ENCODE measurements around the gene TAF1B.

Gene TAF1B

DNA sequence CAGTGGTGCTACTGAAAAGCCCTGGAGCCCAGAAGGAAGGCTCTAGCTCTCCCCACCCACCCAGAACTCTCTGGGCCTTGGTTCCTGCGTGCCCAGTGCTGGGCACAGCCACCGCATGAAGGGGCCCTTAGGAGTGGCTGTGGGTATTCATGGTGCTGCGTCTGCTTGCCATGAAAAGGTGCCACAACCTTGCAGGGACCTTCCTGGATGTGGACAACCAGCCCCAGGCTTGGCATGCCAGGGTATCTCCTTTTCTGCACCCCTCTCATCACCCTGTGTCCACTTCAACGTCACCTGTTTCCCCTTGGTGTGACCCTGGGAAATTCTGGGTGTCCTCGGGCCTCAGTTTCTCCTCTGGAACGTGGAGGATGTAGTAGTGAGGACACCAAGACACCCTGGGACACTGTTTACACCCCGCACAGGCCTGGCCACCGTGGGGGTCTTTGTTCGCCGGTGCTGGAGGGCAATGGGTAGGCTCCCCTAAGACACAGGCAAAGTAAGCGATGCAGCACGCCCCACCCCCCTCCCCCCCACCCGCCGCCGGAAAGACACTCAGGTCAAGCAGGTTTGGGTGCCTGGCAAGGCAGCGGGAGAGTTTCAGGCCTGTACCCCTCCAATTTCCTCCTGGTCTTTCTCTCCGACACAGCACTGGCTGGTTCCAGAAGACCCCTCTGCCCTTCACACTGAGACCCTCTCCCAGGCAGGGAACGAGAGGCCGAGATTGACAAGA, 34.8 kb upstream of the TAF1B start:
- no peak for DNase-seq

- DNase-seq, result no peak
Measured at GRCh38 chr2:9809064-9809356, 34.3 kb upstream of the TAF1B start.

DNA sequence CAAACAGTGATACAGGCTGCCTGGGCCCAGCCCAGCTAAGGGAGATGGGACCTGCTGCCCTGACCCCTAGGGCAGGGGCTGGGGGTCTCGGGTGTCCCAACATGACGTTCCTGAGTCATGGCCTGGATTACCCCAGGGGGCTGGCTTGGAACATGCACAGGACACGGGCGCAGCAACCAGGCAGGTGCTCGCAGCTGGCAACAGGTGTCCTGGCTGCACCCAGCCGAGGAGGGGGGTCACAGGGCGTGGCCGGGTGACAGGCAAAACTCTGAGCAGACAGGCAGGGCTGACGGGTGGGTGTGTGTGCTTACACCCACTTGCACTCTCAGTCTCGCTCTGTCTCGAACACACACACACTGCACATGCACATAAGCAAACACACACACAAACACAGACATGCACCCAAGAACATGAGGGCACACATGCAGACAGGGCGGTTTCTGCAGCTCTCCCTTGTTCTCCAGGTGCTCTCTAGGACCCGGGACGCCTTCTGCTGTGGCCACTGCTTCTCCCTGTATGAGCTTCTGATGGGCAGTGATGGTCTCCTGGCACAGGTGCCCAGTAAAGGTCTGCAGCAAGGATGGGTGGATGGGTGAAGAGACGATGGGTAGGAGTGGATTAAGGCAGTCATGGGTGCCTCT, 33.7 kb upstream of the TAF1B start:
- no peak for DNase-seq

DNA sequence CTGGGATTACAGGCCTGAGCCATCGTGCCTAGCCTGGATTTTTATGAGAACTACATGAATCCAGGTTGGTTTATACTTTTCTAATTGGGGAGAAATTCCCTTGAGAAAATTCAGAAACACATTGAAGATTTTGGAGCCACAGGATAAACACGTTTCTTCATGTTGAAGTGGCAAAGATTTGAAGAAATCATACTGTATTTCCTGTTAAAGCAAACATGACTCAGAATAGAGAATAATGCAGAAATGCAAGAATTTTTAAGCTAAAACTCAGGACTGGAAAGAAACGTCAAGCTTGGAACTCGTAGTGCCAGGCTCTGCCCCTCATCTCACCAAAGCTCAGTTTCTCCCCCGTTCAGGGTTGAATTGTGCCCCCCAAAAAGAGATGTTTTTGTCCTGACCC, 32.1 kb upstream of the TAF1B start:
- DNase-seq, result no peak

GRCh38 chr2:9811679-9812511, 31.4 kb upstream of the TAF1B start:
- DNase-seq, result no peak

- no peak for DNase-seq
Measured at GRCh38 chr2:9812945-9813311, 30.3 kb upstream of the TAF1B start.

GRCh38 chr2:9813312-9814128, 29.8 kb upstream of the TAF1B start:
- DNase-seq, result peak; percentile 73

DNA sequence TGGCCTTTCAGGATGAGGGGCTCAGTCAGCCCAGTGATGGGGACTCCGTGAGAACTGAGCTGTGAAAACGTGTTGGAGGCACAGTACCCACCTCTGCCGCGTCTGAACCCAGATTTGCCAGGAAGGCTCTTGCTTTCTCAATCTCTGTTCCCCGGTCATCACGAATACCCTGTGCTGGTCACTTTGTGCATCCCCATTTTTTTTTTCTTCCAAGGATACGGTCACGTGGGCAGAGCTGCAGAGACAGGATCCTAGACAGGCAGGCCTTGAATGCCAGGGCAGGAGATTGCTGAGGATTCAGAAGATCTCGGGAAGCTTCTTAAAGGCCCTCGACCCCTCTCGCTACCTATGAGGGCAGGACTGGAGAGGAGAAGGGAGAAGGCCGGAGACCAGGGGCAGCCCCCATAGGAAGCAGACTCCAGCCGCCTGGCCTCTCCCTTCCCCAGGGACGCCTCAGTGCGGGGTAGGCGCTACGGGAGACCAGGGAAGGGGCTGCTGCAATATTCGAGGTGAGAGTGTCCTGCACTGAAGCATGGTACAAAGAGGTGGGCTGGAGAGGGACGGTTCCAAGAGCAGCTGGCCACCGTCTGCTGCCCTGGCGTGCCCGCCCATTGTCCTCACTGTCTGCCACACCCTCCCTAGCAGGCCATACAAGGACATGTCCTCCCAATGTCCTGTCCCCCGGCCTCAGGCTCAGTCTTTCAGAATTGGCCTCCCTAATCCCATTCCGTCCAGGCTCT, 29.0 kb upstream of the TAF1B start:
- DNase-seq, result no peak

DNA sequence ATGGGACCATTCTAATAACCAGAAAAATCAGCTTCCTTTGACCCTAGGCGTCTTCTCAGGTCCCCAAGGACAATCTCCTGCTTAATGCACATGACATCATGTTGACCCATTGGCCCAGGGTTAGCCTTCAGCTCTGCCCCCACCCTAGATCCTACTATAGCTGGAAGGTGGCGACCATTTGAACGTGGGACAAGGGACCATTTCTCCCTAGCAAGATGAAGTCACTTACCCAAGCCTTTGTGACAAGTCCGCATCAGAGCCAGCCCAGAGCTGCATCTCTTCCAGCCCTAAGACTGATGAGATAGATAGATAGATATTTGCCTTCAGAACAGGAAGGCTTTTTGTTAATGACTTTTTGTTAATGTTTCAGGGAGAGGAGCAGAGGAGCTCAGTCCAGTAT, 28.2 kb upstream of the TAF1B start:
- no peak for DNase-seq

GRCh38 chr2:9815844-9816279, 27.4 kb upstream of the TAF1B start:
- DNase-seq, result no peak

- DNase-seq, result no peak
Measured at GRCh38 chr2:9818097-9818496, 25.2 kb upstream of the TAF1B start.

- no peak for DNase-seq
Measured at GRCh38 chr2:9819551-9819950, 23.7 kb upstream of the TAF1B start.

GRCh38 chr2:9820020-9820973, 23.0 kb upstream of the TAF1B start:
- no peak for DNase-seq

DNA sequence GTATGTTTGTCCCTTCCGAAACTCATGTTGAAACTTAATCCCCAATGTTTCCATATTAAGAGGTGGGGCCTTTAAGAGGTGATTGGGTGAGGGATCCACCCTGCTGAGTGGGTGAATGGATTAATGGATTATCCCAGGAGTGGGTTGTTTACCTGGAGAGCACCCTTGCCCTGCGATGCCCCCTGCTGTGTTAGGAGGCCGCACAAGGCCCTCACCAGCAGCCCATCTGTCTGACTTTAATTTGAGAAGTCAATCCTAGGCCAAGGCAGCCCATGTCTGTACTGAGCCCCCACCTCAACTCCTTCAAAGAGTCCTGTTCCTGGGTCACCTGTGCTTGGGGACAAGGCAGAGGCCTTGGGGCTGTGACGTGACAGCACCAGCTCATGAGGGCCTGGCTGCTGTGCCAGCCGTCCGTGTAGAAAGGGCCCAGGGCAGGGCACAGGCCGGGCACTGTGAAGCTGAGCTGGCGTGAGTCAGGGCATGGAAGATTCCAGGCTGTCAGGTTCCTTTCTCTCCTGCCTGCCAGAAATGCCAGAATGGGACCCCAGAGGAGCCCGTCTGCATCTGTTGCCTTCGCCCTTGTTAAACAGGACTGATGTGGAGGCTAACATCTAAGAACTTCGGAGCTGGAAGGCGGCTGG, 21.3 kb upstream of the TAF1B start:
- no peak for DNase-seq

GRCh38 chr2:9824441-9824840, 18.8 kb upstream of the TAF1B start:
- no peak for DNase-seq

DNA sequence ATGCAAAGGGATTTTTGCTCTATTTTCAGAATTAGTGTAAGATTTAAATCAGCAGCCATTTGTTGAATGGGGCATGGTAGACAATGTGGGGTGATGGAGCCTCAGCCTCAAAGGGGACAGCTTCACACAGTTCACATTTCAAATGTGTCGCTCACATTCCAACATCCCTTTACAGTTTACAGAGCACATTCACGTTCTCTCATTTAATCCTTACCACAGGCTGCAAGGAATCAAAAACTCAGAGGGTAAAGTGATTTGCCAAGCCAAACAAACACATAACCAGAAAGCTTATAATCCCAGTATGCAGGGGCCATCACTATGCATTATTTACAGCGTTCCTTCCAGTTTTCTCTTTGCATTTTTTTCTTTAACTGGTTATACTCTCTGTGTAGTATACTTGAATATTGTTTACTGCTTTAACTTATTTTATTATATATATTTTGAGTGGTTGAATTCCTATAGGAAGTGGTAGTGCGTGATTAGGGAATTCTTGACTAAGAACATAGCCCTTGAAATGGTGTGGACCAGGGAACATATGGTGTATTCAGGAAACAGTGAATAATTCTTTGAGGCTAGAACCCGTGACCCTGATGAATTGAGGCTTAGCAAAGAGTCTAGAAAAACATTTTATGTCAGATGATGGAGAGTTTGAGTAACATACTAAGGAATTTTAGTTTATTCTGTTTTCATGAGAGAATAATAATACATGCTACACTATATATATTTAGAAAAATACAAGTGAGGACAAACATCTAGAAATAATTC, 18.1 kb upstream of the TAF1B start:
- DNase-seq, result no peak

DNA sequence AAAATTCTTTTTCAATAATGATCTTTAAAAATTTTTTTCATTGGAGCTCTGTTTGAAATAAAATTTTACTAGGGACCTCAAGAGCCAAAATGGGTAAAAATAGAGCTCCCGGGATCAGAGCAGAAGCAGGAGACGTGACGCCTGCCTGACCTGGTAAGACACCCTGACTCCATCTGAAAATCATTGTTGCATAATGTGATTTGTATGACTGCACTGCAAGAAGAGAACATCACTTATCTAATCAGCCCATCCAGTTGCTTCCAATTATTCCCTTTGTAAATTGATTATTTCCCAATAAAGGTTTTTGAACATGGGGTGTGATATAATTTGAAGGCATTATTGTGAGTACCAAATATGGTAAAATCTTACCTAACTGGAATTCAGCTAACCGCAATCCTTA, 17.1 kb upstream of the TAF1B start:
- no peak for DNase-seq

- no peak for DNase-seq
Measured at GRCh38 chr2:9830685-9831410, 12.4 kb upstream of the TAF1B start.

DNA sequence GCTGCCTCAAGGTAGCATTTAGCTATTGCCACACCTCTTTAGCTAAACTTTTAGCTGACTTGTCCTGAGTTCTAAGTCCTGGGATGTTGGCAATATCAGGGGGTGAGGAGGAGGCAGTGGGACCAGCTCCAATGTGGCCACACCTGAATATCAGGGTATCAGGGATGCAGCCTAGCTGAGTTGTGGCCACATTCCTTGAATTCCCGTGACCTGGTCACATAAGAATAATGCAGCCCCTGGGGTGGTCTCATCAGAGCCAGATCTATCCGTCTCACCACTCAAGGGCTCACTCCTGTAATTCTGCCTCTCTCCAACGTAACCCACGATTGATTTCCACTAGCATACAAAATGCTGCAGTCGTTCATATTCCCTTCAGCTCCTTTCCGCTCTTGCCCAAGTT, 11.6 kb upstream of the TAF1B start:
- DNase-seq, result no peak

All from activated CD8-positive, alpha-beta memory T cell treated with anti-CD3 and anti-CD28 coated beads, Interleukin-2, amount 50 U/mL, for 4 hours (primary cell).